ENCODE results near the gene EIF4A3.
"Not testable (repeated sequence)": the region's sequence is repeated elsewhere in the genome, so short reads cannot be mapped to it uniquely, and the experiment has no call there.

The EIF4A3 gene

GRCh38 chr17:80173126-80173525, 26.2 kb upstream of the EIF4A3 start:
- Histone ChIP-seq H3K27me3 (ENCODE audit: insufficient read depth, low read length) (peaks cover 7% of the 10 kb centered on the region; the same call in 1 of the 2 replicates), H3K4me3 (ENCODE audit: low read depth, low read length) (no peak overlapping the region), H3K36me3 (ENCODE audit: insufficient read depth, low read length) (no peaks in the 10 kb centered on the region), H2AFZ (ENCODE audit: low read length, unreplicated experiment) (no peak overlapping the region), H3K4me1 (ENCODE audit: control insufficient read depth, insufficient read depth, low read length, unreplicated experiment) (no peaks in the 10 kb centered on the region), H3K27ac (ENCODE audit: low read depth, low read length) (no peak overlapping the region), H3K79me2 (ENCODE audit: control insufficient read depth, insufficient read depth, low read length, unreplicated experiment) (no peaks in the 10 kb centered on the region)

- H3K4me1 ChIP-seq (ENCODE audit: control insufficient read depth, insufficient read depth, low read length, unreplicated experiment) = no peaks in the 10 kb centered on the region
- H3K27ac ChIP-seq (ENCODE audit: low read depth, low read length) = no peak overlapping the region
- H3K27me3 ChIP-seq (ENCODE audit: insufficient read depth, low read length) = peaks cover 7% of the 10 kb centered on the region; the same call in 1 of the 2 replicates
- no peak overlapping the region for H2AFZ ChIP-seq (ENCODE audit: low read length, unreplicated experiment)
- H3K79me2 ChIP-seq (ENCODE audit: control insufficient read depth, insufficient read depth, low read length, unreplicated experiment) = no peaks in the 10 kb centered on the region
- H3K36me3 ChIP-seq (ENCODE audit: insufficient read depth, low read length) = no peaks in the 10 kb centered on the region
- H3K4me3 ChIP-seq (ENCODE audit: low read depth, low read length) = no peak overlapping the region
These were observed 24.8 kb upstream of the EIF4A3 start for GRCh38 chr17:80171681-80172080.

GRCh38 chr17:80169784-80170500, 23.0 kb upstream of the EIF4A3 start, which contains the start of gene CARD14:
Gene CARD14 (plus strand): TSS chr17:80170030. CDS start chr17:80181439, 11,409 bp downstream.
- H3K27me3 ChIP-seq (ENCODE audit: insufficient read depth, low read length) = peaks cover 7% of the 10 kb centered on the region; the same call in 1 of the 2 replicates
- H3K4me3 ChIP-seq (ENCODE audit: low read depth, low read length) = no peak within 1 kb of the TSS
- no peaks in the 10 kb centered on the region for H3K4me1 ChIP-seq (ENCODE audit: control insufficient read depth, insufficient read depth, low read length, unreplicated experiment)
- H3K27ac ChIP-seq (ENCODE audit: low read depth, low read length) = no peak within 1 kb of the TSS
- H3K79me2 ChIP-seq (ENCODE audit: control insufficient read depth, insufficient read depth, low read length, unreplicated experiment) = no peaks in the 10 kb centered on the region
- H2AFZ ChIP-seq (ENCODE audit: low read length, unreplicated experiment) = no peak within 1 kb of the TSS
- no peaks in the 10 kb centered on the region for H3K36me3 ChIP-seq (ENCODE audit: insufficient read depth, low read length)

- Histone ChIP-seq H2AFZ (ENCODE audit: low read length, unreplicated experiment) (no peak overlapping the region), H3K27me3 (ENCODE audit: insufficient read depth, low read length) (peaks cover 7% of the 10 kb centered on the region; the same call in 1 of the 2 replicates), H3K79me2 (ENCODE audit: control insufficient read depth, insufficient read depth, low read length, unreplicated experiment) (no peaks in the 10 kb centered on the region), H3K36me3 (ENCODE audit: insufficient read depth, low read length) (no peaks in the 10 kb centered on the region), H3K27ac (ENCODE audit: low read depth, low read length) (no peak overlapping the region), H3K4me3 (ENCODE audit: low read depth, low read length) (no peak overlapping the region), H3K4me1 (ENCODE audit: control insufficient read depth, insufficient read depth, low read length, unreplicated experiment) (no peaks in the 10 kb centered on the region)
These were observed 22.2 kb upstream of the EIF4A3 start for GRCh38 chr17:80169107-80169506.

- no peak overlapping the region for H2AFZ ChIP-seq (ENCODE audit: low read length, unreplicated experiment)
- H3K27me3 ChIP-seq (ENCODE audit: insufficient read depth, low read length) = peaks cover 7% of the 10 kb centered on the region; the same call in 1 of the 2 replicates
- H3K4me3 ChIP-seq (ENCODE audit: low read depth, low read length) = no peak overlapping the region
- H3K27ac ChIP-seq (ENCODE audit: low read depth, low read length) = no peak overlapping the region
- no peaks in the 10 kb centered on the region for H3K4me1 ChIP-seq (ENCODE audit: control insufficient read depth, insufficient read depth, low read length, unreplicated experiment)
- no peaks in the 10 kb centered on the region for H3K36me3 ChIP-seq (ENCODE audit: insufficient read depth, low read length)
- H3K79me2 ChIP-seq (ENCODE audit: control insufficient read depth, insufficient read depth, low read length, unreplicated experiment) = no peaks in the 10 kb centered on the region
These were observed 21.4 kb upstream of the EIF4A3 start for GRCh38 chr17:80168371-80168770.

GRCh38 chr17:80166446-80166845, 19.5 kb upstream of the EIF4A3 start:
- Histone ChIP-seq H3K27me3 (ENCODE audit: insufficient read depth, low read length) (peaks cover 7% of the 10 kb centered on the region; the same call in 1 of the 2 replicates), H3K4me1 (ENCODE audit: control insufficient read depth, insufficient read depth, low read length, unreplicated experiment) (no peaks in the 10 kb centered on the region), H2AFZ (ENCODE audit: low read length, unreplicated experiment) (no peak overlapping the region), H3K36me3 (ENCODE audit: insufficient read depth, low read length) (no peaks in the 10 kb centered on the region), H3K4me3 (ENCODE audit: low read depth, low read length) (no peak overlapping the region), H3K27ac (ENCODE audit: low read depth, low read length) (no peak overlapping the region), H3K79me2 (ENCODE audit: control insufficient read depth, insufficient read depth, low read length, unreplicated experiment) (no peaks in the 10 kb centered on the region)

- H3K27ac ChIP-seq (ENCODE audit: low read depth, low read length) = no peak overlapping the region
- H3K27me3 ChIP-seq (ENCODE audit: insufficient read depth, low read length) = no peaks in the 10 kb centered on the region
- H2AFZ ChIP-seq (ENCODE audit: low read length, unreplicated experiment) = no peak overlapping the region
- no peaks in the 10 kb centered on the region for H3K36me3 ChIP-seq (ENCODE audit: insufficient read depth, low read length)
- H3K4me1 ChIP-seq (ENCODE audit: control insufficient read depth, insufficient read depth, low read length, unreplicated experiment) = no peaks in the 10 kb centered on the region
- H3K79me2 ChIP-seq (ENCODE audit: control insufficient read depth, insufficient read depth, low read length, unreplicated experiment) = no peaks in the 10 kb centered on the region
- no peak overlapping the region for H3K4me3 ChIP-seq (ENCODE audit: low read depth, low read length)
These were observed 17.3 kb upstream of the EIF4A3 start for GRCh38 chr17:80164185-80164584.

GRCh38 chr17:80163336-80163735, 16.4 kb upstream of the EIF4A3 start:
- H3K79me2 ChIP-seq (ENCODE audit: control insufficient read depth, insufficient read depth, low read length, unreplicated experiment) = no peaks in the 10 kb centered on the region
- H2AFZ ChIP-seq (ENCODE audit: low read length, unreplicated experiment) = no peak overlapping the region
- no peak overlapping the region for H3K27ac ChIP-seq (ENCODE audit: low read depth, low read length)
- H3K27me3 ChIP-seq (ENCODE audit: insufficient read depth, low read length) = no peaks in the 10 kb centered on the region
- H3K4me3 ChIP-seq (ENCODE audit: low read depth, low read length) = no peak overlapping the region
- H3K4me1 ChIP-seq (ENCODE audit: control insufficient read depth, insufficient read depth, low read length, unreplicated experiment) = no peaks in the 10 kb centered on the region
- no peaks in the 10 kb centered on the region for H3K36me3 ChIP-seq (ENCODE audit: insufficient read depth, low read length)

- no peak overlapping the region for H3K4me3 ChIP-seq (ENCODE audit: low read depth, low read length)
These were observed 13.6 kb upstream of the EIF4A3 start for GRCh38 chr17:80160536-80160935.

GRCh38 chr17:80158846-80159245, 11.9 kb upstream of the EIF4A3 start:
- Histone ChIP-seq H3K79me2 (ENCODE audit: control insufficient read depth, insufficient read depth, low read length, unreplicated experiment) (no peaks in the 10 kb centered on the region), H3K4me3 (ENCODE audit: low read depth, low read length) (no peak overlapping the region), H3K36me3 (ENCODE audit: insufficient read depth, low read length) (no peaks in the 10 kb centered on the region), H3K4me1 (ENCODE audit: control insufficient read depth, insufficient read depth, low read length, unreplicated experiment) (no peaks in the 10 kb centered on the region), H2AFZ (ENCODE audit: low read length, unreplicated experiment) (no peak overlapping the region), H3K27ac (ENCODE audit: low read depth, low read length) (no peak overlapping the region), H3K27me3 (ENCODE audit: insufficient read depth, low read length) (no peaks in the 10 kb centered on the region)

More at GRCh38 chr17:80160536-80160935, 13.6 kb upstream of the EIF4A3 start:
- no peaks in the 10 kb centered on the region for H3K36me3 ChIP-seq (ENCODE audit: insufficient read depth, low read length)
- H2AFZ ChIP-seq (ENCODE audit: low read length, unreplicated experiment) = no peak overlapping the region
- no peaks in the 10 kb centered on the region for H3K4me1 ChIP-seq (ENCODE audit: control insufficient read depth, insufficient read depth, low read length, unreplicated experiment)
- H3K27me3 ChIP-seq (ENCODE audit: insufficient read depth, low read length) = no peaks in the 10 kb centered on the region
- H3K27ac ChIP-seq (ENCODE audit: low read depth, low read length) = no peak overlapping the region
- H3K79me2 ChIP-seq (ENCODE audit: control insufficient read depth, insufficient read depth, low read length, unreplicated experiment) = no peaks in the 10 kb centered on the region

- H3K79me2 ChIP-seq (ENCODE audit: control insufficient read depth, insufficient read depth, low read length, unreplicated experiment); H3K36me3 ChIP-seq (ENCODE audit: insufficient read depth, low read length); H3K4me1 ChIP-seq (ENCODE audit: control insufficient read depth, insufficient read depth, low read length, unreplicated experiment); H3K27me3 ChIP-seq (ENCODE audit: insufficient read depth, low read length); H3K27ac ChIP-seq (ENCODE audit: low read depth, low read length); H2AFZ ChIP-seq (ENCODE audit: low read length, unreplicated experiment); H3K4me3 ChIP-seq (ENCODE audit: low read depth, low read length): not testable (repeated sequence)
These were observed 8.7 kb upstream of the EIF4A3 start for GRCh38 chr17:80155600-80155999.

Data from ACC112 (cell line).